Stimulated activated CD4-positive, alpha-beta T cell treated with anti-CD3 and anti-CD28 coated beads, Interleukin-1b, Interleukin-23, amount 100 ng/mL, for 4 hours (primary cell): ENCODE measurements around the gene DKK3.

Source experiments
- DNase-seq, 2 donors: peaks; one replicate each; pipeline ENCODE4 v3.0.0-alpha.2; 2020; ENCODE audit warnings: low read depth in 2 of 2

The DKK3 gene

GRCh38 chr11:11981840-11982239 is 26.6 kb downstream of the DKK3 start:
- DNase-seq, result no peak

- DNase-seq, result no peak
Measured at GRCh38 chr11:11981364-11981763, 27.1 kb downstream of the DKK3 start.

- DNase-seq, result no peak
Measured at GRCh38 chr11:11980841-11981308, 27.6 kb downstream of the DKK3 start.

- no peak for DNase-seq
Measured at GRCh38 chr11:11980200-11980599, 28.2 kb downstream of the DKK3 start.

- no peak for DNase-seq
Measured at GRCh38 chr11:11979488-11980117, 28.8 kb downstream of the DKK3 start.

GRCh38 chr11:11978792-11979487 is 29.5 kb downstream of the DKK3 start:
- DNase-seq, result no peak

GRCh38 chr11:11978098-11978637 is 30.3 kb downstream of the DKK3 start:
- DNase-seq, result no peak

- no peak for DNase-seq
Measured at GRCh38 chr11:11977206-11977938, 31.1 kb downstream of the DKK3 start.

GRCh38 chr11:11976481-11977127 is 31.8 kb downstream of the DKK3 start:
- no peak for DNase-seq

- DNase-seq, result no peak
Measured at GRCh38 chr11:11975201-11976092, 33.0 kb downstream of the DKK3 start.

- DNase-seq, result no peak
Measured at GRCh38 chr11:11973866-11974265, 34.6 kb downstream of the DKK3 start.

- DNase-seq, result no peak
Measured at GRCh38 chr11:11973361-11973800, 35.0 kb downstream of the DKK3 start.

- DNase-seq, result no peak
Measured at GRCh38 chr11:11972730-11973341, 35.6 kb downstream of the DKK3 start.

- no peak for DNase-seq
Measured at GRCh38 chr11:11971906-11972547, 36.4 kb downstream of the DKK3 start.

- DNase-seq, result no peak
Measured at GRCh38 chr11:11970556-11970955, 37.9 kb downstream of the DKK3 start.

GRCh38 chr11:11969380-11970215 is 38.8 kb downstream of the DKK3 start:
- no peak for DNase-seq

- DNase-seq, result no peak
Measured at GRCh38 chr11:11968511-11969280, 39.7 kb downstream of the DKK3 start.
